Liver (tissue), 9 donors: ENCODE data around the gene ANKRD33B. TPM values are rescaled to one million over a fixed set of nuclear protein-coding genes. Genes with fewer than 3 reads are reported as not detected.

Experiments
- DNase-seq: peaks from one replicate; pipeline ENCODE4 v3.0.0-alpha.2; 2017; ENCODE audit warnings: low spot score
- H3K27ac ChIP-seq, 2 donors: one replicate each; pipeline ENCODE4 v1.7.0; 2013; ENCODE audit warnings: inconsistent platforms in 2 of 2, low read length in 2 of 2, control low read depth in 1 of 2, low read depth in 1 of 2, mild to moderate bottlenecking in 1 of 2
- H3K27me3 ChIP-seq, 4 donors: one replicate each; pipeline versions ENCODE4 v1.6.1 to v1.7.0; 2013; ENCODE audit warnings: low read length in 3 of 4, inconsistent platforms in 1 of 4, mild to moderate bottlenecking in 1 of 4, moderate library complexity in 1 of 4; ENCODE audit not compliant: control insufficient read depth in 4 of 4, insufficient read depth in 4 of 4
- H3K36me3 ChIP-seq, 4 donors: one replicate each; pipeline versions ENCODE4 v1.6.1 to v1.7.0; 2013; ENCODE audit warnings: low read length in 3 of 4, mild to moderate bottlenecking in 3 of 4, low read depth in 1 of 4, moderate library complexity in 1 of 4; ENCODE audit not compliant: control insufficient read depth in 4 of 4, insufficient read depth in 3 of 4
- H3K4me1 ChIP-seq, 4 donors: one replicate each; pipeline versions ENCODE4 v1.6.1 to v1.7.0; 2013; ENCODE audit warnings: low read length in 3 of 4, mild to moderate bottlenecking in 3 of 4, moderate library complexity in 1 of 4; ENCODE audit not compliant: control insufficient read depth in 4 of 4, insufficient read depth in 4 of 4
- H3K4me3 ChIP-seq, 3 donors: one replicate each; pipeline versions ENCODE4 v1.6.1 to v1.7.0; 2013; ENCODE audit warnings: low read length in 3 of 3, control low read depth in 1 of 3, low read depth in 1 of 3, mild to moderate bottlenecking in 1 of 3
- H3K9ac ChIP-seq, 2 donors: one replicate each; pipeline ENCODE4 v1.7.0; 2013; ENCODE audit warnings: low read length in 2 of 2, mild to moderate bottlenecking in 2 of 2, moderate library complexity in 2 of 2, control low read depth in 1 of 2, low read depth in 1 of 2
- H3K9me3 ChIP-seq, 4 donors: one replicate each; pipeline versions ENCODE4 v1.6.1 to v1.7.0; 2013; ENCODE audit warnings: low read length in 3 of 4; ENCODE audit not compliant: control insufficient read depth in 4 of 4
- FOXA1 ChIP-seq: IDR thresholded peaks from 2 replicates; pipeline ENCODE4 v1.6.1; 2016; ENCODE audit warnings: antibody characterized with exemption
- FOXA2 ChIP-seq: IDR thresholded peaks from 2 replicates; pipeline ENCODE4 v1.6.1; 2016; ENCODE audit warnings: antibody characterized with exemption
- GABPA ChIP-seq, 2 donors: IDR thresholded peaks in 1 of 2; conservative IDR thresholded peaks in 1 of 2; 2 replicates each; pipeline ENCODE4 v1.6.1; 2016; ENCODE audit warnings: antibody characterized with exemption in 2 of 2, mild to moderate bottlenecking in 1 of 2, moderate library complexity in 1 of 2
- HNF4G ChIP-seq: IDR thresholded peaks from 2 replicates; pipeline ENCODE4 v1.6.1; 2016; ENCODE audit warnings: antibody characterized with exemption
- JUND ChIP-seq, 2 donors: IDR thresholded peaks; 2 replicates each; pipeline ENCODE4 v1.6.1; 2016; ENCODE audit warnings: antibody characterized with exemption in 2 of 2
- NR2F2 ChIP-seq: IDR thresholded peaks from 2 replicates; pipeline ENCODE4 v1.6.1; 2016; ENCODE audit warnings: antibody characterized with exemption
- RAD21 ChIP-seq, 2 donors: IDR thresholded peaks; 2 replicates each; pipeline ENCODE4 v1.6.1; 2016; ENCODE audit warnings: antibody characterized with exemption in 2 of 2, mild to moderate bottlenecking in 2 of 2
- RXRA ChIP-seq, 2 donors: IDR thresholded peaks; 2 replicates each; pipeline ENCODE4 v1.6.1; 2017 to 2018; ENCODE audit warnings: antibody characterized with exemption in 2 of 2, mild to moderate bottlenecking in 1 of 2
- SP1 ChIP-seq: IDR thresholded peaks from 2 replicates; pipeline ENCODE4 v1.6.1; 2018; ENCODE audit warnings: antibody characterized with exemption, mild to moderate bottlenecking
- TAF1 ChIP-seq: conservative IDR thresholded peaks from 2 replicates; pipeline ENCODE4 v1.6.1; 2016; ENCODE audit warnings: antibody characterized with exemption, mild to moderate bottlenecking
- YY1 ChIP-seq: IDR thresholded peaks from 2 replicates; pipeline ENCODE4 v1.6.1; 2016; ENCODE audit warnings: antibody characterized with exemption, mild to moderate bottlenecking
- WGBS: extraction: QIAGEN DNeasy Blood & Tissue Kit; methylation state at CpG from one replicate; pipeline ENCODE4 v1.1.7; 2013; 5-methylcytosine and 5-hydroxymethylcytosine counted together
- polyA plus RNA-seq, 2 donors: library from polyadenylated mRNA; stranded (reverse) in 1 of 2; unstranded in 1 of 2; fragments of 200-250 nt in 1 of 2; fragments of >200 nt in 1 of 2; fragmentation: Nextera tagmentation in 1 of 2; extraction: Ambion mirVana in 1 of 2; gene quantifications; one replicate each; pipeline versions ENCODE4 v1.2.1 to v1.2.3, GENCODE V29; 2013 to 2015
- total RNA-seq, 2 donors: library from RNA; depleted of rRNA; stranded (reverse); fragments of >200 nt; gene quantifications; one replicate each; pipeline ENCODE4 v1.2.3, GENCODE V29; 2014
- TF ChIP-seq, protein P1 (sequence below): IDR thresholded peaks from 2 replicates; pipeline ENCODE4 v1.6.1; 2016; ENCODE audit warnings: antibody characterized with exemption, mild to moderate bottlenecking
- TF ChIP-seq, protein P2 (sequence below): IDR thresholded peaks from 2 replicates; pipeline ENCODE4 v1.6.1; 2016; ENCODE audit warnings: antibody characterized with exemption
- TF ChIP-seq, protein P3 (sequence below): IDR thresholded peaks from 2 replicates; pipeline ENCODE4 v1.6.1; 2016; ENCODE audit warnings: antibody characterized with exemption
- TF ChIP-seq, protein P4 (sequence below): fragments of 150-350 bp; IDR thresholded peaks from 2 replicates; pipeline ENCODE4 v1.5.1; 2017; ENCODE audit warnings: improper control_type of control experiment, low read depth, low read length; ENCODE audit not compliant: missing input control
- TF ChIP-seq, protein P5 (sequence below): IDR thresholded peaks from 2 replicates; pipeline ENCODE4 v1.6.1; 2016; ENCODE audit warnings: antibody characterized with exemption
- donor health status: healthy.
- donor health status: healthy.
- donor health status: healthy.
- donor health status: healthy.
- donor health status: healthy.

The ANKRD33B gene
- total and polyA plus RNA-seq, 4 donors = 0.09 to 1.9 (median 0.25) TPM; not detected in 1

DNA sequence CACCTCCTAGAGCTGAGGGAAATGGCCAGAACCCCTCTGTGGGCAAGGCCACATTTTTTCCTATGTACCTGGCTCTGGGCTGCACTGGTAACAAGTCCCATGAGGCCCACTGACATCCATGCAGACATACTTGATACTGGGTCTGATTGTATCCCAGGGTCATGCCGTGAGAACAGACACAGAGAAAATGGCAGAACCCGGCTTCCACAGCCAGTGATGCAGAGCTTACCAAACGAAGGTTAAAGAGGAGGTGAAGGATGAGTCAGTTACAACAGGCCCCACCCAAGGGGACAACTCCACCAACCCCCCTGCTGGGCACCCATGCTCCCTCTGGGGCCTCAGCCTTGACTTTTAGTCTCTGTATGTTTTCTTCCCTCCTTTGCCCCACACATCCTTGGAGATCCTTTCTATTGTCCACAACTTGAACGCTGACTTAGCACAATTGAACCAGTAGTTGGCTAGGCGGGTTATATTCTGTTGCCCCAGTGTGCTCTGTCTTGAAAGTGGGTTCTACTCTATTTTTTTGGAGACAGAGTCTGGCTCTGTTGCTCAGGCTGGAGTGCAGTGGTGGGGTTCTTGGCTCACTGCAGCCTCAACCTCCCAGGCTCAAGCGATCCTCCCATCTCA is 103.7 kb downstream of the ANKRD33B start:
- 95% methylated on average over 6 of the region's 6 CpGs for WGBS
- no peaks in the 10 kb centered on the region for H3K36me3 ChIP-seq
- no peak overlapping the region for H3K4me3 ChIP-seq
- no peak for DNase-seq
- no peaks in the 10 kb centered on the region for H3K27me3 ChIP-seq
- H3K9me3 ChIP-seq = no peaks in the 10 kb centered on the region
- H3K4me1 ChIP-seq = peaks cover 6 to 32% (median 21%) of the 10 kb centered on the region in 4 donors
- H3K27ac ChIP-seq = no peak overlapping the region
- no peak overlapping the region for H3K9ac ChIP-seq
- TF ChIP-seq FOXA2 = no peak
- no peak for TF ChIP-seq HNF4G
- TF ChIP-seq GABPA (IDR thresholded peaks at IDR 0.05 in 1 of 2, conservative IDR thresholded peaks at IDR 0.05 in 1 of 2) = no peak
- TF ChIP-seq YY1 = no peak
- TF ChIP-seq, protein P1, sequence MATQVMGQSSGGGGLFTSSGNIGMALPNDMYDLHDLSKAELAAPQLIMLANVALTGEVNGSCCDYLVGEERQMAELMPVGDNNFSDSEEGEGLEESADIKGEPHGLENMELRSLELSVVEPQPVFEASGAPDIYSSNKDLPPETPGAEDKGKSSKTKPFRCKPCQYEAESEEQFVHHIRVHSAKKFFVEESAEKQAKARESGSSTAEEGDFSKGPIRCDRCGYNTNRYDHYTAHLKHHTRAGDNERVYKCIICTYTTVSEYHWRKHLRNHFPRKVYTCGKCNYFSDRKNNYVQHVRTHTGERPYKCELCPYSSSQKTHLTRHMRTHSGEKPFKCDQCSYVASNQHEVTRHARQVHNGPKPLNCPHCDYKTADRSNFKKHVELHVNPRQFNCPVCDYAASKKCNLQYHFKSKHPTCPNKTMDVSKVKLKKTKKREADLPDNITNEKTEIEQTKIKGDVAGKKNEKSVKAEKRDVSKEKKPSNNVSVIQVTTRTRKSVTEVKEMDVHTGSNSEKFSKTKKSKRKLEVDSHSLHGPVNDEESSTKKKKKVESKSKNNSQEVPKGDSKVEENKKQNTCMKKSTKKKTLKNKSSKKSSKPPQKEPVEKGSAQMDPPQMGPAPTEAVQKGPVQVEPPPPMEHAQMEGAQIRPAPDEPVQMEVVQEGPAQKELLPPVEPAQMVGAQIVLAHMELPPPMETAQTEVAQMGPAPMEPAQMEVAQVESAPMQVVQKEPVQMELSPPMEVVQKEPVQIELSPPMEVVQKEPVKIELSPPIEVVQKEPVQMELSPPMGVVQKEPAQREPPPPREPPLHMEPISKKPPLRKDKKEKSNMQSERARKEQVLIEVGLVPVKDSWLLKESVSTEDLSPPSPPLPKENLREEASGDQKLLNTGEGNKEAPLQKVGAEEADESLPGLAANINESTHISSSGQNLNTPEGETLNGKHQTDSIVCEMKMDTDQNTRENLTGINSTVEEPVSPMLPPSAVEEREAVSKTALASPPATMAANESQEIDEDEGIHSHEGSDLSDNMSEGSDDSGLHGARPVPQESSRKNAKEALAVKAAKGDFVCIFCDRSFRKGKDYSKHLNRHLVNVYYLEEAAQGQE = no peak
- TF ChIP-seq NR2F2 = no peak
- TF ChIP-seq, protein P2, sequence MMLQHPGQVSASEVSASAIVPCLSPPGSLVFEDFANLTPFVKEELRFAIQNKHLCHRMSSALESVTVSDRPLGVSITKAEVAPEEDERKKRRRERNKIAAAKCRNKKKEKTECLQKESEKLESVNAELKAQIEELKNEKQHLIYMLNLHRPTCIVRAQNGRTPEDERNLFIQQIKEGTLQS = no peak
- TF ChIP-seq, protein P3, sequence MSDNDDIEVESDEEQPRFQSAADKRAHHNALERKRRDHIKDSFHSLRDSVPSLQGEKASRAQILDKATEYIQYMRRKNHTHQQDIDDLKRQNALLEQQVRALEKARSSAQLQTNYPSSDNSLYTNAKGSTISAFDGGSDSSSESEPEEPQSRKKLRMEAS = no peak
- TF ChIP-seq, protein P4, sequence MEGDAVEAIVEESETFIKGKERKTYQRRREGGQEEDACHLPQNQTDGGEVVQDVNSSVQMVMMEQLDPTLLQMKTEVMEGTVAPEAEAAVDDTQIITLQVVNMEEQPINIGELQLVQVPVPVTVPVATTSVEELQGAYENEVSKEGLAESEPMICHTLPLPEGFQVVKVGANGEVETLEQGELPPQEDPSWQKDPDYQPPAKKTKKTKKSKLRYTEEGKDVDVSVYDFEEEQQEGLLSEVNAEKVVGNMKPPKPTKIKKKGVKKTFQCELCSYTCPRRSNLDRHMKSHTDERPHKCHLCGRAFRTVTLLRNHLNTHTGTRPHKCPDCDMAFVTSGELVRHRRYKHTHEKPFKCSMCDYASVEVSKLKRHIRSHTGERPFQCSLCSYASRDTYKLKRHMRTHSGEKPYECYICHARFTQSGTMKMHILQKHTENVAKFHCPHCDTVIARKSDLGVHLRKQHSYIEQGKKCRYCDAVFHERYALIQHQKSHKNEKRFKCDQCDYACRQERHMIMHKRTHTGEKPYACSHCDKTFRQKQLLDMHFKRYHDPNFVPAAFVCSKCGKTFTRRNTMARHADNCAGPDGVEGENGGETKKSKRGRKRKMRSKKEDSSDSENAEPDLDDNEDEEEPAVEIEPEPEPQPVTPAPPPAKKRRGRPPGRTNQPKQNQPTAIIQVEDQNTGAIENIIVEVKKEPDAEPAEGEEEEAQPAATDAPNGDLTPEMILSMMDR = no peak
- TF ChIP-seq RXRA (IDR thresholded peaks at IDR 0.05) = no peak
- TF ChIP-seq, protein P5, sequence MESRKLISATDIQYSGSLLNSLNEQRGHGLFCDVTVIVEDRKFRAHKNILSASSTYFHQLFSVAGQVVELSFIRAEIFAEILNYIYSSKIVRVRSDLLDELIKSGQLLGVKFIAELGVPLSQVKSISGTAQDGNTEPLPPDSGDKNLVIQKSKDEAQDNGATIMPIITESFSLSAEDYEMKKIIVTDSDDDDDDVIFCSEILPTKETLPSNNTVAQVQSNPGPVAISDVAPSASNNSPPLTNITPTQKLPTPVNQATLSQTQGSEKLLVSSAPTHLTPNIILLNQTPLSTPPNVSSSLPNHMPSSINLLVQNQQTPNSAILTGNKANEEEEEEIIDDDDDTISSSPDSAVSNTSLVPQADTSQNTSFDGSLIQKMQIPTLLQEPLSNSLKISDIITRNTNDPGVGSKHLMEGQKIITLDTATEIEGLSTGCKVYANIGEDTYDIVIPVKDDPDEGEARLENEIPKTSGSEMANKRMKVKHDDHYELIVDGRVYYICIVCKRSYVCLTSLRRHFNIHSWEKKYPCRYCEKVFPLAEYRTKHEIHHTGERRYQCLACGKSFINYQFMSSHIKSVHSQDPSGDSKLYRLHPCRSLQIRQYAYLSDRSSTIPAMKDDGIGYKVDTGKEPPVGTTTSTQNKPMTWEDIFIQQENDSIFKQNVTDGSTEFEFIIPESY = no peak
- TF ChIP-seq RAD21 (IDR thresholded peaks at IDR 0.05) = no peak
- no peak for TF ChIP-seq JUND (IDR thresholded peaks at IDR 0.05)
- TF ChIP-seq TAF1 = no peak

DNA sequence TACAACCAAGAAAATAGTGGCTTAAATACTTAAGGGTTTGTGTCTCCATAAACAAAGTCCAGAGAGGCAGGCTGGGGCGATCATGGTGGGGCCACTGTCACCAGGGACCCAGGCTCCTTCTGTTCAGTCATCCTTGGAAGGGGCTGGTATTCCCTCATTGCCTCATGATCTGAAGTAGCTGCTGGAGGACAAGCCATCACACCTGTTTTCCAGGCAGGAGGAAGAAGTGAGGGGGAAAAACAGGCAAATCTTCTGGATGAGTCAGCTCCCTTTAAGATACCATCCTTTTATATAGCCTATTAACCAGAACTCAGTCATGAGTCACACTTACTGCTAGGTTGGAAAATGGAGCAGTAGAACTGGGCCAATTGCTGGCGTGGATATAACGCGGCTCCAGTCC is 104.8 kb downstream of the ANKRD33B start:
- WGBS = 94% methylated on average over 4 of the region's 4 CpGs
- Histone ChIP-seq H3K27ac (no peak overlapping the region), H3K9me3 (no peaks in the 10 kb centered on the region)
- TF ChIP-seq GABPA (IDR thresholded peaks at IDR 0.05 in 1 of 2, conservative IDR thresholded peaks at IDR 0.05 in 1 of 2) (no peak), NR2F2 (no peak), SP1 (no peak), TAF1 (no peak), FOXA1 (no peak), RAD21 (IDR thresholded peaks at IDR 0.05) (no peak), JUND (IDR thresholded peaks at IDR 0.05) (no peak), RXRA (IDR thresholded peaks at IDR 0.05) (no peak)
- TF ChIP-seq, protein P1 = no peak
- TF ChIP-seq, protein P4 = no peak
- TF ChIP-seq, protein P3 = no peak

More for the DNA sequence above, 104.8 kb downstream of the ANKRD33B start:
- no peaks in the 10 kb centered on the region for H3K27me3 ChIP-seq
- no peak for DNase-seq
- H3K36me3 ChIP-seq = no peaks in the 10 kb centered on the region
- no peak overlapping the region for H3K4me3 ChIP-seq
- no peak overlapping the region for H3K9ac ChIP-seq
- peaks cover 4 to 30% (median 19%) of the 10 kb centered on the region in 4 donors for H3K4me1 ChIP-seq
